Dedifferentiated amniotic fluid mesenchymal stem cell (primary cell): ENCODE measurements around the gene DYNC1I1.

Experiments used
- DNase-seq: peaks from one replicate; pipeline ENCODE4 v3.0.0-alpha.2; 2016; ENCODE audit errors: extremely low spot score

Gene DYNC1I1

DNA sequence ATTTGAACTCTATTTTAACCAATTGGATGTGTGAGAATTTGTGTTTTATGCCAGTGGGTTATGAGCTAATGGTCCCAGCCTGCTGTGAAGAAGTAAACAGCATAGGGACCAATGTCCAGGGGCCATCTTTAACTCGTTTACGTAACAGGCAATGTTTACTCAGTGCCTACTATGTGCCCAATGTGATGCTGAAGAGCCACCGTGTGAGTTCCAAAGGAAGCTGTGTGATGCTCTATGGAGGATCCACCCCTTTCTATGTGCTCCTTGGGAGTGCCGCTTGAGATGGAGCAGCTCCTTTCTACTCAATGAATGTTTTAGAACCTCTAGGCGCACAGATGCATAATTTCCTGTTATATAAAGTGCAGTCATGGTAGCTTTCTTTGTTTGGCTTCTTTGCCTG lies 21.3 kb downstream of the DYNC1I1 start:
- no peak for DNase-seq

DNA sequence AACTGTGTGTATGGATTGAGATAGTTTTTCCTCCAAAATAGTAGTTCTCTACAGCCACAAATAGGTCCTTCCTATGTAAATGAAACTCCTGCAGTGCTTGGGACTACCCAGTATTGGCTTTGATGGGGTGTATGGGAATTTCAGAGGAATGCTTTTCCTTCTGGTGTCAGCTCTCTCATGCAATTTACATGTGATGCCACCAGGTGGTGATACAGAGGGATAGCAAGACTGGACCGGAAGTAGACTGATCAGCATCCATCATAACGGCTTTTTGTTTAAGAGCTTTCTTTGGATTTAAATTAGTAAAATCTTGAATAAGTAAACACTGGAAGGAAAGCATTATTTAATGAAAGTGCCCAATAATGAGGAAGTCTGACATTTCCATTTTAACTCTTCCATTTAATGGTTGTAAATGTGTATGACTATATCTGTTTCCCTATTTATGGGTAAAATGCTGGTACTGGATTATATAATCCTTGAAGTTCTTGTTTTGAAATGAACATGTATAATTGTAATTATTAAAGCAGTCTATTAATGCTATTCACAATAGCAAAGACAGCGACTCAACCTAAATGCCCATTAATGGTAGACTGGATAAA lies 22.7 kb downstream of the DYNC1I1 start:
- DNase-seq, result no peak

DNA sequence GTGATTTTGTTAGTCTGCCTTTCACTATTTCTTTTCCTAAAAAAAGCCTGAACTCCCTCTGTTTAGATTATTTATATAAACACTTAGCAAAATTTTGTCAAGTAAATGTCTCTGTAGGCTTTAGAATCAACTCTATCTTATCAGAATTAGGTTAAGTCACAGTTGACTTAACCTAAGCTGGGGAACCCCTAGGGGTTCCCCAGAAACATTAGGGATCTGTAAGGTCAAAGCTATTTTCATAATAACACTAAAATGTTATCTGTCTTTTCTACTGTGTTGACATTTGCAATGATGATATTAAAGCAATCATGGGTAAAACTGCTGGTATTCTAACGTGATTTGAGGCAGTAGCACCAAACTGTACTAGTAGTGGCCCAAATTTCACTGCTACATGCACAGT lies 24.3 kb downstream of the DYNC1I1 start:
- no peak for DNase-seq

DNA sequence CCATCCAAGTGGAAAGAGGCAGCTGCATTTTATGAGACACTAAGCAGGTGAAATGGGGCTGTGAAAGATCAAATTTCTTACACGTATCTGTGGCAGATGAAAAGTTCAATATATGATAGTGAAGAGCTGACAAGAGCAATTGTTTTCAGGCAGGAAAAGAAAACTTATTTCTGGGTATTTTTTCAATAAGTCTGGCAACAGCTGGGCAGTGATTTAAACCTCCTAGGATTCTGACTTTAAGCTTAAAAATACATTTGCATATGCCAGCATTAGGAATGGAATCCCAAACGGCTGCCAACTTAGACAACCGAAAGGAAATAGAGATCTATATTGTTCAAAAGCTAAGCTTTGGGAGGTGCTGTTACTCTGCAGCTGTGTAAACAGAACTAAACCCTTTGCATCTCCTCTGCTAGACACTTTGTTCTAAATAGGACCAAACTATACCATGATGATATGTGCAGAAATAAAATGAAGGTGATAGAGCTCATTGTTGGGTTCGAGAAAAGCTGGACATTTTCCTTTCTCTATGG lies 26.1 kb downstream of the DYNC1I1 start:
- no peak for DNase-seq

DNA sequence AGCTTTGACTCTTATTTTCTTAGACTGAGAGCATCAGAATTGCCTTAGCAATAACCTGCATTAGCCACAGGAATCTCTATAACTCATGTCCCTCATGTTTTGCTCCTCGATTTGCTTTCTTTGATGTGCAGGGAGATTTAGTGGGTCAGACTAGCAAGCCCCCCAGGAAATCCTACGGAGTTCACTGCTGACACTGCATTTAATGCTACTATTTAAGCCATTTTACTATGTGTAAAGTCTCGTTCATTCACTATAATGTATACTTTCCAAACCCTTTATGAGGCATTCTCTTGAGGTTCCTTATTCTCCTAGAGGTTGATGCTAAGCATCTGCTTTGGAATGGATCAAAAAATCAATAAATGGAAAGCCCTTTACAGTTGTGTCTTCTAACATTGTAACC lies 28.4 kb downstream of the DYNC1I1 start:
- DNase-seq, result no peak

DNA sequence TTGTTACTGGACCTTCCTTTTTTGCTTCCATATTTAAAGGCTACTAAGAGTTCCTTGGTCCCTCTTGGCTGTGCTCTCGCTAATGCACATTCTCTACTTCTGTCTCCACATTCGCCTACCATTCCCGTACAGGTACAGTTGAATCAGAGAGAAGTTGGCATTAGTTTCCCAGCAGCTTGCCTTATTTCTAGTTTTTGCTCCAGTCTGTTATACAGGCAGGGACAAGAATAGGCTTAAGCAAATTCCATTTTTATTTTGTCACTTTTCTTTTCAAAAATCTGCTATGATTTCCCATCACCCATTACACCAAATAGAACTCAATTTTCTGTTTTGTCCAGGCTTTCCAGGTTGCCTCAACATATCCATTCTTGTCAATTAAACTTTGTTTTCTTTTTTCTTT lies 29.9 kb downstream of the DYNC1I1 start:
- DNase-seq, result no peak

DNA sequence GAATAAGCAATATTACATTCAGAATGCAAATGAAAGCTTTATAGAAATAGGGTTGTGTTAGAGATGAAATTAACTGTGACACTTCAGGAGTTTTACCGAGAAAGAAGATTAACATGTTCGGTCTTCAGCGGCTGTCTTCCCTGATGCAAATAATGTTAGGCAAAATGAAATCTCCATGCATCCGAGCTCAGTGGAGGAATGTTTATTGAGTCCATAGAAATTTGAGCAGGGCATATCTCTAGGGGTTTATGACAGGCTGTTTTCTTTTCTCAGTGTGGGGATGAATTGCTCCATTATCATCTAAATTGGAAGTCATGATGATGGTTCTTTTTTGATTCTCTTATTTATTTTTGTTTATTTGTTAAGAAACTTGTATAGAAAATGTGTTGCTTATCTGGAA lies 31.7 kb downstream of the DYNC1I1 start:
- no peak for DNase-seq

DNA sequence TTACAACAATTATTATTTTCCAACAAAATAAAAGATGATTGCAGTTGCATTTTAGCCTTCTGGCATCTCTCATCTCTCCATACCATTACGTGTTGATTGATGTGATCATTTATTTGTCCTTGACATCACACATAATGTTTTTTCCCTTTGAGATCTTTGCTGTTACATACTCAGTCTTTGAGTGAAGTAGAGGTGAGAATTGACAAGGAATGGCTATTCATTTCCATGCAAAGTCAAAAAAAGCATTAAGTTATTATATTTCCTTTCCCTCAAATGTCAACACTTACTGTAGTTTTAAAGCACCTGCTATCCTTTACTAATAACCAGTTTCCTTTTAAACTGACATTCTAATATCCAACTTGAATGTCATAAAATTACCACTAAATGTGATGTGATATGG lies 33.6 kb downstream of the DYNC1I1 start:
- DNase-seq, result no peak

DNA sequence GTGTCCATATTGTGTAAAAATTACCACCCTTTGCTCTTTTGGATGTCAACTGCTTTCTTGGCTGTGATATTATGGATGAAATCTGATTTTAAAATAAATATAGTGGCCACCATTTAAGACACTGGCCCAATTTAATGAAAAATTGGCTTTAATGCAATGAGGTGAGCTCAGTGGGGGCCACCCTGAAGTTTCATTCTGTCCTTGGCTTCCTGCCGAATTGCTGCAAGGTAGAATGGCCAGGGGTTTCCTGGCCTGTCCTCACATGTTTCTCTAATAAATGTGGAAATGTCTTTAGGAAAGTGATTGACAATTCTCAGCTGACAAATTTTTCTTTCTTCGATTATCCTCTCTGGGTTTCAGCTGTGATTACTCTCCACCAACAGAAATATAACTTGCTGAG lies 36.0 kb downstream of the DYNC1I1 start:
- no peak for DNase-seq

DNA sequence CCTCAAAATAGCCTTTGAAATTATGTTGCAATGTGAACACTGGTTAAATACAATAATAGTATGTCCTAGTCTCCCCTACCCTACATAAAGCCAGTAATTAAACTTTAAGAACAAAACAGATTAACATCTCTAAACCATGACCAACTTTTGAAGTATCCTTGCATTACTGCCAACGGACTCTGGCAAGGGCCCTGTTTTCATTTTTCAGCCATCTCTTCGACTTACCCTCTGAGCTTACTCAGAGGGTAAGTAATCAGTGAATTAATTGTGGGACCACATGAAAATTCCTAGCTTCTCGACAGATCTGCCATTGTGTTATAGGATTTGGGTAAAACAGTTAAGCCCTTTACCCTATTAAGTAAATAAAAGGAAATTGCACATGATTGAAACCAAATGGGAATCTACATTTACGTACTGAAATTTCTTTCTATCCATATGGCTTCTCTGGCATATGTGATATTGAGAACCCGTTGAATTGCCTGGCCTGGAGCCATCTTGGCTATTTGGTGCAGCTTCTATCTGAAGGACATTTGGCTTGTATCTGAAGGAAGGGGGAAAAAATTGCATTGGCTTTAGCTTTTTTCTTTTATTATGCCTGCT lies 39.6 kb downstream of the DYNC1I1 start:
- DNase-seq, result no peak

DNA sequence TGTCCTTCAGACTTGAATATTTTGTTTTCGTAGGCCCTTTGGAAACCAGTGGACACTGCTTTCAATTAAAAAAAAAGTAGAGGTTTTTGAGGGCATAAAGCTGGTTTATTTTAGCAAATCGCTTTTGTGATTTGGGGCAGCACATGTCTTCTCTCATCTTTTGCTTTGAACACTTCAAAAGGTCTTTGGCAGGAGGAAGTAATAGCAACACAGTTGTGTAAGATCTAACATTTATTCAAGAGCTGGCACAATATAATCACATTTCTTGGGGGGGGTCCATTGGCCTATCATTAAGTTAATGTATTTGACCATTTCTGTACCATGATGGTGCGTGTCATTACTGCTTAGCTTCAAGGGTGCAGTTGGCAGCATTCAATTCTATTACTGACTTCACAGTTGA lies 42.4 kb downstream of the DYNC1I1 start:
- no peak for DNase-seq

DNA sequence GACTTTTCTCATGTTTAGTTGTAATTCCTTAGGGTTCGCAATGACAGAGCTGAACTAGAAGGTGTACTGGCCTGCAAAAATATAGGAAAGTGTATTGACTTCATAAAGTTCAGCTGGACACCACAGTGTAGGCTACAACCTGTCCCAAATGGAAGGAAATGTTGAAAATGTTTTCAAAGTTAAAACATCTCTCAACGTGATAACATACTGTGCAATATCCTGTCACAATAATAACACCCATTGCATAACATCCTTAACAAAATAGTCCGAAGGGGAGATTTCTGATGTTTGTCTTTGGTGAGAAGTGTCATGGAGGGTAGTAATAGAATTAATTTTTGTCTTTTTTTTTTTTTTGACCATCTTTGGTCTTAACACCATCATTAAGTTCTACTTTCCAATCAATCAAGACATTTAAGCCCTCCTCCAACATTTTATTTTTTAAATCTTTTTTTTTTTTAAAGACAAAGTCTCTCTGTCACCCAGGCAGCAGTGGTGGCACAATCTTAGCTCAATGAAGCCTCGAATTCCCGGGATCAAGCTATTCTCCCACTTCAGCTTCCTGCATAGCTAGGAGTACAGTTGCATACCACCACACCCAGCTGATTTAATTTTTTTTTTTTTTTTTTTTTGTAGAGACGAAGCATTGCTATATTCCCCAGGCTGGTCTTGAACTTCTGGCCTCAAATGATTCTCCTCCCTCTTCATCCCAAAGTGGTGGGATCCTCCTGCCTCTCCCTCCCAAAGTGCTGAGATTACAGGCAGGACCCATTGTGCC lies 45.7 kb downstream of the DYNC1I1 start:
- DNase-seq, result no peak

DNA sequence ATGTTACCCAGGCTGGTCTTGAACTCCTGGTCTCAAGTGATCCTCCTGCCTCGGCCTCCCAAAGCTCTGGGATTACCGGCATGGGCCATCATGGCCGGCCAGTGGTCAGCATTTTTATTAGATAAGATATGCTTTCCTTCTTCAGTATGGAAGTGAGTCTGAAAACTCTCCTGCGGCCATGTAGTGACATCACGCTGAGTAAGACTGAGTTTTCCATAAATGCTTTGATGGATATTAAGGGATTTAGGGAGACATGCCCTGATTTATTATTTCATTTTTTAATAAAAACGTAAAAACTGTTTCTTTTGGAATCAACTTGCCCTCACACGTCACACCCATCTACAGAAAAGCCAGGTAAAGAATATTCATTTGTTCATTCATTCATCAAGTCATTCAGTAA lies 48.4 kb downstream of the DYNC1I1 start:
- no peak for DNase-seq

DNA sequence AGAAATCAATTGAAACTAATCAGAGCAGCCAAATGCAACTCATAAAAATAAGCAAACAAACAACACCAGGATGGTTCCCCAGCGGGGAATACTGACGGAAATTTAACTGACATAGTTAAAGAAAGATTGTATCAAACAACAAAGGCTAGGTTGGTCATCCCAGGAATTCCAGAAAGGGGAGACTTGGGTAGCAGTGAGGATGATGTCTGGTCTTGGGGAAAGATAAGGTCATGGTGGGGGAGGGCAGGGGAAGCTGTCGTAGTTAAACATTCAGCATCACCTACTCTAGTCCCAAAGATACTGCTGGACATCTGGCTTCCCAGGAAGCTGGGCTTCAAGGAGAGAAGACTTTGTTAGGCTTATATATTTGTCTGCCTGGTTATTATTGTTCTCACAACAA lies 50.4 kb downstream of the DYNC1I1 start:
- DNase-seq, result no peak

DNA sequence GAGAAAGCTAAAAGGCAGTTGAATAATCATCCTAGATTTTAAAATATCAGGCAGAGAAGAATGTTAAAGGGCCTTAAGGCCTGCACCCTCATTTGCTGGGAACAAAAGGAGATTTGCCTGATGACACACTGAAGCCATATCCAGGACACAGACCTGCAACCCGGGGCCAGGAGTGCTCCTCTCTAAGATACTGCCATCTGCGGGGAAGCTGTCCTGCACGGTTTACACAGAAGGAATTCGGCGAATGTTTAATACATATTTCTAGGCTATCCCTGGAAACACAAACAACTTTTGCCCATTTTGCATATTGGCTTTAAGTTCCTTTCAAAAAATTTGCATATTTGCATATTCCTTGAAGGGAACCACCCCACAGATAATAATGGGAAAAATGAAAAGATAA lies 52.3 kb downstream of the DYNC1I1 start:
- DNase-seq, result no peak

DNA sequence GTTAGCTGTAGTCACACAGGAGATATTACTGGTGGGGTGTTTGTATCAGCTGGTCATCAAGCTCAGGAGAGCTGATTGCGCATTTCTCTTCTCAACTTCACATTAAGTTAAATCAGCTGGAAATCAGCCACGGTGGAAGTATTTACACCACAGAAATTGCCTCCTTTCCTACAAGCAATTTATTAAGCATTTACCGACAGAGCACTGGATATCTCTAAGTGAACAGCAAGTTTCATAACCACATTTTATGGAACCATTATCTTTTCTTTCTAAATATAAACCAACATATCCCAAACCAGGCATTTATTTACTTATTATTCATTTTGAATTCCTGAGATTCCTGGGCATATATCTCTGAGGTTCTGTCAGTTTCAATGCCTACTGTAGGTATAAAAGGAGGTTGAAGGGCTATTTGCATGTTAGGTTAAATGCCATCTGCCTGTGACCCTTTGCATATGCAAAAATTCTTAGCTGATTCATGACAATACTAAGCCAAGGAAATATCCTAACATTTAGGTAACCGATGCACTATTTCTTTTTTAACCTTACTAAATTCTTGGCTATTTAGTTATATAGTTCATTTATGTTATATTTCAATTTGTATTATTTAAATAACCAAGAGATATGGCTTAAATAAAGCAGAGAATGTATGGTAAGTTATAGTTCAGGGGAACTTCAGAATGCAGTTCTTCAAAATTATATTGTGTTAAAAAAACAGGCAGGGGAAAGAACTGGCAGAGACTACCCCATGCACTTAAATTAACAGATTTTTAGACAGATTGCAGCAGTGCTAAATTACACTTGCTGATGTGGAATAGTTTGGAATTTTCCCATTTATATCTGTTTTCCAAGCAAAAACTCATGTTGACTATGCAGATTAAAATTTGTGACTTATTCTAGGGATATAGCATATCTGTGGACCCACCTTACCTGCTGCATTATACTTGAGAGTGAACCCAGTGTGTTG lies 56.8 kb downstream of the DYNC1I1 start:
- no peak for DNase-seq

DNA sequence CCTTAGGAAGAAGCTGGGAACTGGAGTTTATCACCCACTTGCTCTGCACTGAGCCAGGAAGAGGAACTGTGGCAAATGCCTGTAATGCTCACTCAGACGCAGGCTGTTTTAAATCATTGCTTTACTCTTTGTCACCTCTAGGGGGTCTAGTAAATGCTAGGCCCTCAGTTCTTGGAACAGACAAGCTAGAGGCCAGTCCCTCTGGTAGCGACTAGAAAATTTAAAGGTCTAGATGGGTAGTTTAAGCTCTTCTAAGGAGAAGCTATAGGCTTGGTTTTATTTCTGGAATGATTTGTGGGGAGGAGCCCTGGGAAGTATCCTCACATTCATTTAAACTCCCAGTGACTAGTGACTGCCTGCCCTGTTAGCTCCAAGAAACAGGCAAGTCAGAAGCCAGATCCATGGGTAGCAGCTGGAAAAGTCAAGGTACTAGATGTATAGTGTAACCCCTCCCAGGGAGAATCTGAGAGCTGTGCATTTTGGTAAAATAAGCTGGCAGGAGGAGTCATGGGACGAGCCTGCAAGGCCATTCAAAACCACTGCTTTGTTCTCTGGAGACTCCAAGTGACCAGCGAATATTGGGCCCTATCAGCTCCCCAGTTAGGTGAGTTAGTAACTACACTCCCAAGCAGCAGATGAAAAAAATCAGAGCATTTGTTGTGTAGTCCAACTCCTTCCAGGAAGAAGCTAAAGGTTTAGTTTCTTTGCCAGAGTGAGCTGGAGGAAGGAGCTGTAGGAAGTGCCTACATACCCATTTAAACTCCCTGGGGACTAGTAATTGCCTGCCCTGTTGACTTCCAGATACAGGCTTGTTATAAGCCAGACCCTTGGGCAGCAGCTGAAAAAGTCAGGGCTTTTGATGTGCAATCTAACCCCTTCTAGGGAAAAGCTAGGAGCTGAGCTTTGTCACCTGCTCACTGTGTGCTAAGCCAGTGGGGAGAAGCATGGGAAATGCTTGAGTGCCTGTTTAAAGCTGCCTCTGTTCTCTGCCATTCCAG lies 68.9 kb downstream of the DYNC1I1 start:
- DNase-seq, result no peak

DNA sequence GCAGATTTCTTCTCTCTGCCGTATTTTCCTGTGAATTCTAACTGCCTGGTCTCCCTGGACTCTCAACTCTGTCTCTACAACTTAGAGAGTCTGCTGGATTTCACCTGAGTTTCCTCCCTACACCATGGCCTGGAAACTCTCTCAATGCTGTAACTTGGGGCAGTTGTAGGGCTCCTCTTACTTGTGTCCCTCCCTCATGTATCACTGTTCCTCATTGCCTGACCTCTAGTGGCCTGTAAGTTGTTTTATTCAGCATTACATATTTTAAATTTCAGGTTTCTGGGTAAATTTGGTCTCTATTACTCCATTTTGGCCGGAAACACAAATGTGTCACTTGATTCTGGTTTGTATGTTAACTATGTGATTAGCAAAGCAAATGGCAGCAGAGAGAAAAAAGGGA lies 70.9 kb downstream of the DYNC1I1 start:
- no peak for DNase-seq

DNA sequence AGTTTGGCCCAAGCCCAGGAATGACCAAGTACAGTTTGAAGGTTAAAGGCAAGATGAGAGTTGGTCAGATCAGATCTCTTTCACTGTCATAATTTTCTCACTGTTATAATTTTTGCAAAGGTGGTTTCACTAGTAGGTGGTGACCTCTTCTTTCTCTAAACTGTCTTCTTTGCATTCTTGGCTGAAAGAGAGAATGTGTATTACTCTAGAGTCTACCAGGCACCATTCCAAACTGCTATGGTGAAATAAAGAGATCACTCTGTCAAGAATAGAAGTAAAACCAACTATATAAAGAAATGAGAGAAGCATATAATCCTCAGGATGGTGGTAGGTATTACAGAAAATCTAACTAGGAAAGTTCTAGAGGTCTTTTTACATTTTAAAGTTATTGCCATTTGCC lies 72.7 kb downstream of the DYNC1I1 start:
- no peak for DNase-seq

DNA sequence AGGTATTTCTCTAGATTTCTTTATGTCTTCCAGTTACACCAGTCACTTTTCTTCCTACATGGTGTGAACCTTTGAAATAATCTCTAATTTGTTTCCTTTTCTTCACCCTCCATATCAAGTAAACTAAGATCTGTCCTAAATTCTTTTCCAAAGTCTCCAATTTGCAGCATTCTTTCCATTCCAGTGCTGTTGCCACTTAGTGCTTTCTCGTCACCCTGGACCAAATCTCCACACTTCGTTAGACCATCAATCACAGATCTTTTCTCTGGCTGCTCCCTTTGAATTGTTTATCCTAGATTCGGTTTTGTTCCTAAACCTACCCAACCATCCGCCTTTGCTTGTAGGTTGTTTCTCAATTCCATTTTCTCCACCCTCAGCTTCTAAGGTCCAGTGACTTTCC lies 74.7 kb downstream of the DYNC1I1 start:
- no peak for DNase-seq

DNA sequence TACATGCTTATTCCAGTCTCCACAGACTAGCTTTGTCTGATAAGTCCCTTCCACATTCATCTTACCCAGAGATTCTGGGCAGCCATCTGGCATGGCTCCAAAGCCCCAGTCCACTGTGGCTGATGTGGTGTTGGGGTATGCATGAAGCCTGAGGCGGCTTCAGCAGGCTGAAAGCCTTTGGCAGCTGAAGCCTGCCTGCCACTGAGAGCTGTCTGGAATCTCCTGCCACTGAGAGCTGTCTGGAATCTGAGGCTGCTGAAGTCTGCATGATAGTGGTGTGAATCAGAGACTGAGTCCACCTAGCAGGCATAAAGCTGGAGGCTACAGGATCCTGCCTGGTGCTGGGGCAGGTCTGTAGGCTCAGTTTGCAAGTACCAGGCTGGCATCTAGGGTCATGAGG lies 87.1 kb downstream of the DYNC1I1 start:
- DNase-seq, result no peak
